Endodermal cell (in vitro differentiated cells): ENCODE measurements around the gene CUEDC2. TPM values are rescaled to one million over a fixed set of nuclear protein-coding genes. Genes with fewer than 3 reads are reported as not detected.

Experiments
- DNase-seq: peaks from one replicate; pipeline ENCODE4 v3.0.0-alpha.2; 2017
- H3K27ac ChIP-seq: 2 replicates; pipeline ENCODE4 v1.5.1; 2013; ENCODE audit warnings: mild to moderate bottlenecking, low read depth, low read length, moderate library complexity
- H3K27me3 ChIP-seq: 2 replicates; pipeline ENCODE4 v1.6.1; 2013; ENCODE audit warnings: mild to moderate bottlenecking, low read length, moderate library complexity; ENCODE audit not compliant: insufficient read depth, control insufficient read depth, poor library complexity, severe bottlenecking
- H3K36me3 ChIP-seq: 2 replicates; pipeline ENCODE4 v1.7.0; 2013; ENCODE audit warnings: mild to moderate bottlenecking, low read length, moderate library complexity; ENCODE audit not compliant: control insufficient read depth, insufficient read depth
- H3K4me1 ChIP-seq: one replicate; pipeline ENCODE4 v1.7.0; 2013; ENCODE audit warnings: low read length; ENCODE audit not compliant: control insufficient read depth, insufficient read depth
- H3K4me3 ChIP-seq: 2 replicates; pipeline ENCODE4 v1.5.1; 2013; ENCODE audit warnings: mild to moderate bottlenecking, low read length, moderate library complexity
- H3K9ac ChIP-seq: 2 replicates; pipeline ENCODE4 v1.6.1; 2013; ENCODE audit warnings: mild to moderate bottlenecking, low read length, moderate library complexity; ENCODE audit not compliant: poor library complexity, severe bottlenecking; ENCODE audit errors: extremely low read depth
- H3K9me3 ChIP-seq: 2 replicates; pipeline ENCODE4 v1.6.1; 2013; ENCODE audit warnings: mild to moderate bottlenecking, low read length, moderate library complexity; ENCODE audit not compliant: control insufficient read depth
- H3K27ac Mint-ChIP-seq: 2 replicates; pipeline ENCODE4 v1.8.0; 2020; ENCODE audit warnings: mixed read lengths
- H3K27me3 Mint-ChIP-seq: 2 replicates; pipeline ENCODE4 v1.8.0; 2021; ENCODE audit warnings: mild to moderate bottlenecking, mixed read lengths; ENCODE audit not compliant: insufficient read depth
- H3K36me3 Mint-ChIP-seq: 2 replicates; pipeline ENCODE4 v1.8.0; 2020; ENCODE audit warnings: low read depth, mixed read lengths
- H3K4me1 Mint-ChIP-seq: 2 replicates; pipeline ENCODE4 v1.8.0; 2020; ENCODE audit warnings: mixed read lengths
- H3K4me3 Mint-ChIP-seq: 2 replicates; pipeline ENCODE4 v1.8.0; 2020; ENCODE audit warnings: mild to moderate bottlenecking, moderate library complexity, mixed read lengths
- H3K9me3 Mint-ChIP-seq: 2 replicates; pipeline ENCODE4 v1.8.0; 2020; ENCODE audit warnings: mild to moderate bottlenecking, mixed read lengths
- CTCF ChIP-seq: fragments of 200-600 bp; sonication (generic); conservative IDR thresholded peaks from 2 replicates; pipeline ENCODE4 v1.5.0; 2021; ENCODE audit warnings: antibody characterized with exemption, mild to moderate bottlenecking
- WGBS, 2 experiments: methylation state at CpG; one replicate each; pipeline versions ENCODE4 v1.1.5 to v1.1.7; 2013; ENCODE audit warnings: missing lambda C conversion rate in 2 of 2, mixed read lengths in 1 of 2; ENCODE audit not compliant: insufficient coverage in 1 of 2, insufficient read length in 1 of 2; 5-methylcytosine and 5-hydroxymethylcytosine counted together
- total RNA-seq, 2 donors: library from RNA; stranded (reverse); fragmentation: NEBNext Ultra II Directional in 1 of 2; extraction: Animal tissue kit (Norgen Biotek cat#: 25700) in 1 of 2; gene quantifications; 2 replicates in 1 of 2; 3 replicates in 1 of 2; pipeline ENCODE4 v1.2.1, GENCODE V29; 2021

Gene CUEDC2
- total RNA-seq, 2 donors from 2014 or later: 51.7 to 82.9 TPM

- Mint-ChIP-seq H3K4me1 (peaks cover 15% of the 10 kb centered on the region), H3K27ac (no peak overlapping the region), H3K36me3 (no peaks in the 10 kb centered on the region), H3K27me3 (peaks cover 23% of the 10 kb centered on the region), H3K9me3 (no peaks in the 10 kb centered on the region), H3K4me3 (no peak overlapping the region)
- H3K9me3 ChIP-seq: no peaks in the 10 kb centered on the region
- H3K4me3 ChIP-seq: no peak overlapping the region
- no peaks in the 10 kb centered on the region for H3K4me1 ChIP-seq
- no peak for TF ChIP-seq CTCF
- no peak for DNase-seq
- H3K27me3 ChIP-seq: peaks cover 11% of the 10 kb centered on the region
- 85 to 89% methylated on average over 3 of the region's 3 CpGs for WGBS, 2 experiments
- H3K36me3 ChIP-seq: no peaks in the 10 kb centered on the region
- no peak overlapping the region for H3K27ac ChIP-seq
- H3K9ac ChIP-seq: no peak overlapping the region
Measured at GRCh38 chr10:102389894-102390293, 42.5 kb downstream of the CUEDC2 start.

GRCh38 chr10:102384606-102385429 is 47.6 kb downstream of the CUEDC2 start:
- H3K4me1 ChIP-seq: no peaks in the 10 kb centered on the region
- H3K27me3 ChIP-seq: no peaks in the 10 kb centered on the region
- Mint-ChIP-seq H3K36me3 (peaks cover 21% of the 10 kb centered on the region), H3K27ac (no peak overlapping the region), H3K9me3 (no peaks in the 10 kb centered on the region), H3K4me1 (peaks cover 1% of the 10 kb centered on the region), H3K4me3 (no peak overlapping the region), H3K27me3 (no peaks in the 10 kb centered on the region)
- peaks cover 14% of the 10 kb centered on the region for H3K36me3 ChIP-seq
- no peak overlapping the region for H3K27ac ChIP-seq
- DNase-seq: no peak
- no peak overlapping the region for H3K4me3 ChIP-seq
- no peak for TF ChIP-seq CTCF
- H3K9me3 ChIP-seq: no peaks in the 10 kb centered on the region
- 94 to 100% methylated on average over 1 to 4 of the region's 4 CpGs for WGBS, 2 experiments
- no peak overlapping the region for H3K9ac ChIP-seq

GRCh38 chr10:102384053-102384452 is 48.3 kb downstream of the CUEDC2 start:
- no peak overlapping the region for H3K27ac Mint-ChIP-seq
- H3K4me3 ChIP-seq: no peak overlapping the region
- no peak overlapping the region for H3K4me3 Mint-ChIP-seq
- H3K9me3 ChIP-seq: no peaks in the 10 kb centered on the region
- H3K27me3 ChIP-seq: no peaks in the 10 kb centered on the region
- no peaks in the 10 kb centered on the region for H3K4me1 ChIP-seq
- no peak overlapping the region for H3K9ac ChIP-seq
- H3K36me3 ChIP-seq: peaks cover 19% of the 10 kb centered on the region
- WGBS, 2 experiments: 70 to 100% methylated on average over 2 to 6 of the region's 6 CpGs
- peaks cover 27% of the 10 kb centered on the region for H3K36me3 Mint-ChIP-seq
- H3K27ac ChIP-seq: no peak overlapping the region
- no peaks in the 10 kb centered on the region for H3K9me3 Mint-ChIP-seq
- no peaks in the 10 kb centered on the region for H3K27me3 Mint-ChIP-seq
- peak; percentile 75 for TF ChIP-seq CTCF
- H3K4me1 Mint-ChIP-seq: no peaks in the 10 kb centered on the region
- peak; percentile 82 for DNase-seq
